Stomach smooth muscle (tissue), 2 donors: ENCODE data around the gene CALHM4.

Experiments used
- H3K27ac ChIP-seq: one replicate; pipeline ENCODE4 v1.7.0; 2013; ENCODE audit warnings: mild to moderate bottlenecking, low read length, inconsistent platforms
- H3K27me3 ChIP-seq, 2 donors: one replicate each; pipeline ENCODE4 v1.7.0; 2013; ENCODE audit warnings: low read length in 2 of 2; ENCODE audit not compliant: insufficient read depth in 2 of 2, control insufficient read depth in 1 of 2
- H3K36me3 ChIP-seq, 2 donors: one replicate each; pipeline ENCODE4 v1.7.0; 2013; ENCODE audit warnings: low read length in 2 of 2; ENCODE audit not compliant: control insufficient read depth in 2 of 2, insufficient read depth in 2 of 2
- H3K4me1 ChIP-seq: one replicate; pipeline ENCODE4 v1.7.0; 2013; ENCODE audit warnings: low read length; ENCODE audit not compliant: control insufficient read depth, insufficient read depth
- H3K4me3 ChIP-seq, 2 donors: one replicate each; pipeline ENCODE4 v1.7.0; 2013; ENCODE audit warnings: low read length in 2 of 2
- H3K9ac ChIP-seq, 2 donors: one replicate each; pipeline ENCODE4 v1.7.0; 2013; ENCODE audit warnings: low read length in 2 of 2, mild to moderate bottlenecking in 1 of 2
- H3K9me3 ChIP-seq, 2 donors: one replicate each; pipeline ENCODE4 v1.7.0; 2013; ENCODE audit warnings: low read length in 2 of 2; ENCODE audit not compliant: control insufficient read depth in 2 of 2
- donor health status: healthy.
- donor health status: Pancreatic carcinoma.

Gene CALHM4, protein sequence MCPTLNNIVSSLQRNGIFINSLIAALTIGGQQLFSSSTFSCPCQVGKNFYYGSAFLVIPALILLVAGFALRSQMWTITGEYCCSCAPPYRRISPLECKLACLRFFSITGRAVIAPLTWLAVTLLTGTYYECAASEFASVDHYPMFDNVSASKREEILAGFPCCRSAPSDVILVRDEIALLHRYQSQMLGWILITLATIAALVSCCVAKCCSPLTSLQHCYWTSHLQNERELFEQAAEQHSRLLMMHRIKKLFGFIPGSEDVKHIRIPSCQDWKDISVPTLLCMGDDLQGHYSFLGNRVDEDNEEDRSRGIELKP

DNA sequence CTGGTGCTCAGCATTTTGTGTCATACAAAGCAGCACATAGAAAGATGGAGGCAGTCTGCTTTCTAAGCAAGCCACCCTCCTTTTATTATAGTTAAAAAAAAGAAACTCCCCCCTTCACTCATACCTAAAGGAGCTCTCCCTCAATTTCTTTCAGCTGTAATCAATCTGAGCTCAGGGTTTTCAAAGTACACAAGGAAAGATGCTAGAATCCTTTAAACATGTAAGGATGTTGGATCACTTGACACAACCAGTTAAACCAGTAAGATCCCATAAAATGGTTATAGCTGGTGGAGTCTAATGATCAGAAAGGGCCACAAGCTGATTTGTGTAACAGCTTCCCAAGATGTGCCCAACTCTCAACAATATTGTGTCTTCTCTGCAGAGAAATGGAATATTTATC lies at the start of gene CALHM4:
TSS of gene CALHM4 (plus strand) at position 301 of the 400 bp plus-strand sequence. CDS start at position 344, 43 bp downstream.
- Histone ChIP-seq H3K4me1 (no peaks in the 10 kb centered on the region), H3K4me3 (no peak within 1 kb of the TSS), H3K9ac (no peak within 1 kb of the TSS), H3K9me3 (no peaks in the 10 kb centered on the region), H3K27me3 (no peaks in the 10 kb centered on the region), H3K36me3 (no peaks in the 10 kb centered on the region), H3K27ac (no peak within 1 kb of the TSS)

DNA sequence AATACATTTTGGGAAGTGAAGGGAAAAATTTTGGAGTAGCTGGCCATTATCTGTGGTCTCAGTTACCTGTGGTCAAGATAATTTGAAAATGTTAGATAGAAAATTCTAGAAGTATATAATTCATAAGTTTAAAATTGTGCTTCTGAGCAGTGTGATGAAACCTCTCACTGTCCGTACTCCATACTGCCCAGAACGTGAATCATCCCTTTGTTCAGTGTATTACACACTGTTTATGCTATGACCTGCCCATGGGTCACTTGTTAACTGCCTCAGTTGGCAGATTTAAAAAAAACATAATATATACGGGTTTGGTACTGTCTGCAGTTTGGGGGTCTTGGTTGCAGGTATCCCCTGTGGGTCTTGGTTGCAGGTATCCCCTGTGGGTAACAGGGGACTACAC lies 46.2 kb upstream of the CALHM4 start:
- peaks cover 6% of the 10 kb centered on the region for H3K4me1 ChIP-seq

DNA sequence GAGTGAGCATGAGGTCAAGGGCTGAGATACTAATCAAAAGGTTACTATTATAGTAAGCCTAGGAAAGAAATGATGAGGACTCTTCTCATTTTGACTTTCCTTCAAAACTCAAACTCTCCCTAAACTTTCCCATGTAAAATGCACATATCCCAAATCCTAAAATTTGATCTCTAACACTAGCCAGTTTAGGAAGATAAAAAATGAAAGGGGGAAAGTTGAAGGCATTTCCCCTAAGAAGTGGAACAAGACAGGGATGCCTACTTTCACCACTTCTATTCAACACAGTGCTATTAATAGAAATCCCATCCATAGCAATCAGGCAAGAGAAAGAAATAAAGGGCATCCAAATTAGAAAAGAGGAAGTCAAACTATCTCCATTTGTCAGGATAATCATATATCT lies 45.0 kb upstream of the CALHM4 start:
- no peak overlapping the region for H3K4me3 ChIP-seq
- H3K36me3 ChIP-seq = no peaks in the 10 kb centered on the region
- no peak overlapping the region for H3K27ac ChIP-seq
- H3K4me1 ChIP-seq = peaks cover 8% of the 10 kb centered on the region
- no peak overlapping the region for H3K9ac ChIP-seq
- H3K27me3 ChIP-seq = no peaks in the 10 kb centered on the region
- no peaks in the 10 kb centered on the region for H3K9me3 ChIP-seq

More for the DNA sequence above, 46.2 kb upstream of the CALHM4 start:
- no peak overlapping the region for H3K27ac ChIP-seq
- no peaks in the 10 kb centered on the region for H3K36me3 ChIP-seq
- H3K4me3 ChIP-seq = no peak overlapping the region
- no peak overlapping the region for H3K9ac ChIP-seq
- H3K9me3 ChIP-seq = no peaks in the 10 kb centered on the region
- no peaks in the 10 kb centered on the region for H3K27me3 ChIP-seq

DNA sequence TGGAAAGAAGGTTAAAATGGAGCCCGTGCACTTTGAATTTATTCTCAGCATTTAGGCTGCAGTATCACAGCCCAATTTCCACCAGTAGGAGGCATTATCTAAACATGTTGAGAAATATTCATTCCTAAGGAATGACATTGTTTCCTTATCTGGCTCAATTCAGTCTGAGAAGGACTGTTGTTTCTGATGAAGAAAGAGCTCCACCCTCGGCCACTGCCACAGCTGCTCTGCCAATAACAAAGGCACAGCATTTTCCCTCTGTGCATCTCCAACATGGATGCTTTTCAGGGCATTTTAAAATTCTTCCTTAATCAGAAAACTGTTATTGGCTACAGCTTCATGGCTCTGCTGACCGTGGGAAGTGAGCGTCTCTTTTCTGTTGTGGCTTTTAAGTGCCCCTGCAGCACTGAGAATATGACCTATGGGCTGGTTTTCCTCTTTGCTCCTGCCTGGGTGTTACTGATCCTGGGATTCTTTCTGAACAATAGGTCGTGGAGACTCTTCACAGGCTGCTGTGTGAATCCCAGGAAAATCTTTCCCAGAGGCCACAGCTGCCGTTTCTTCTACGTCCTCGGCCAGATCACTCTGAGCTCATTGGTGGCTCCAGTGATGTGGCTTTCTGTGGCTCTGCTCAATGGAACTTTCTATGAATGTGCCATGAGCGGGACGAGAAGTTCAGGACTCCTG lies 42.0 kb upstream of the CALHM4 start, which contains the start of gene CALHM5:
TSS of gene CALHM5 (plus strand) at position 216 of the 687 bp plus-strand sequence. CDS start at position 274, 58 bp downstream.
- H3K9ac ChIP-seq = peak within 1 kb of the TSS; percentile 4 to 74
- peak within 1 kb of the TSS; percentile 67 to 77 for H3K4me3 ChIP-seq

DNA sequence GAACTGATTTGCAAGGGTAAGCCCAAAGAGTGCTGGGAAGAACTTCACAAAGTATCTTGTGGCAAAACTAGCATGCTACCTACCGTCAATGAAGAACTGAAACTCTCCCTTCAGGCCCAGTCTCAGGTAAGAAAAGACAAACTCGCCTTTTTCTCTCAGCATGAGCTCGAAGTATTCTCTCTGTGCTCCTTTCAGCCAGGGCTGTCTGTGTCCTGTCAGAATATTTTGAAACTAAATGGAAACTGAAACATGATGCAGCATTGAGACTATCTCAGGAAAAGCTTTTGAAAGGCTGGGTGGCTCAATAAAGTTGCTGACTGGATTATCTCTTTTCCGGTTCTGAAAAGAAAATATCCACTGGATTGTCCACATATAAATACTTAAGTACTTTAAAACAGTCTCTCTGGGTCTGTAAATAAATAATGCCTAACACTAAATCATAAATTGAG lies 41.4 kb upstream of the CALHM4 start:
- H3K27ac ChIP-seq = peak overlapping the region; percentile 82
- no peaks in the 10 kb centered on the region for H3K27me3 ChIP-seq
- H3K9ac ChIP-seq = peak overlapping the region; percentile 4 to 74
- H3K4me3 ChIP-seq = peak overlapping the region; percentile 67 to 77
- peaks cover 0 to 7% of the 10 kb centered on the region in 2 donors for H3K36me3 ChIP-seq
- H3K4me1 ChIP-seq = peaks cover 10% of the 10 kb centered on the region
- no peaks in the 10 kb centered on the region for H3K9me3 ChIP-seq

More for the DNA sequence above, 42.0 kb upstream of the CALHM4 start, which contains the start of gene CALHM5:
- no peaks in the 10 kb centered on the region for H3K27me3 ChIP-seq
- H3K9me3 ChIP-seq = no peaks in the 10 kb centered on the region
- H3K36me3 ChIP-seq = peaks cover 0 to 7% of the 10 kb centered on the region in 2 donors
- H3K4me1 ChIP-seq = peaks cover 10% of the 10 kb centered on the region
- peak within 1 kb of the TSS; percentile 82 for H3K27ac ChIP-seq

DNA sequence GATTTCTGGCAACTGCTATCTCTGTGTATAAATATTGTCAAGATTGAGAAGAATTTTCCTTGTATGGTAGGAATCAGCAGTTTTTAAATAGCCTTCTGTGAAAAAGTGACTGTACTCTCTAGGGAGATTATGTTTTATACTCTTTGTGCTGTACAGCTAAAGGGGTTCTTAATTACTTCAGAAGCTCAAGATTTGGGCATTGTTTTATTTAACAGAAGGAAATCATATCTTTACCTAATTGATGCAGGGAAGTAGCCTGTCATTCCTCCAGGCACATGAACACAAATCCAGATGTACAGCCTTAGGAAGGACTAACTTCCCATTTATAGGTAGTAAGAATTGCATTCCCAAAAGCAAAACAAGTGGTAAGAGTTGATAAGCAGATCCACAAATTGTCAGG lies 40.8 kb upstream of the CALHM4 start:
- peaks cover 10% of the 10 kb centered on the region for H3K4me1 ChIP-seq
- no peaks in the 10 kb centered on the region for H3K27me3 ChIP-seq
- peaks cover 0 to 7% of the 10 kb centered on the region in 2 donors for H3K36me3 ChIP-seq
- peak overlapping the region; percentile 67 to 77 for H3K4me3 ChIP-seq
- H3K9ac ChIP-seq = peak overlapping the region in 1 of 2 donors; percentile 4
- no peaks in the 10 kb centered on the region for H3K9me3 ChIP-seq
- H3K27ac ChIP-seq = no peak overlapping the region

DNA sequence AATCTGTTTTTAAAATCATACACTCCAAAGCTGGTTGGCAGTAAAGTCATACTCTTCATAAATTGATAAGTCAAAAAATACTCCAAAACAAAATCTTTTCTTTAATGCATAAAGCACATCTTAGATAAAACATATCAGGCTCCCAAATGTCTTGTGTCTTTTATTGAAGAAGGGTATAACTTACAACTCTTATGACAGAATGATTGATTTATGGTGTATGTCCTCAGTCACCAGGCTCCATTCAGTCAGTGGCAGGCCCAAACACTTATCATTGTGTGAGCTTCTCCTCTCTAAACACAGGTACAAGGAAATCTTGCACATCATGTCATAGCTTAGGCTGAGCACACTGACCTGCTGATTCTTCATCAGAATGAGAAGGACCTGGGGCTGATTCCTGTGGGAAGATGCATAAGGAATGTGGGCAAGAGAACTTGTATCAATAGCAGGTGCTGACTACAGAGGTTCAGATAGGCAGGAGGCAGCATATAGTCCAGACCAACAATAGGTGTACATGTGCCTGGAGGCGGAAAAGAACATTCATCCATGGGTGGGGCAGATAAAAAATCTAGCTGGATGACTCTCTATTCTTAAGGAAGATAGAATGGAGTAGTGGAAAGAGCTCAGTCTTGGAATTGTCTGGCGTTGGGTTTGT lies 40.2 kb upstream of the CALHM4 start:
- H3K9me3 ChIP-seq = no peaks in the 10 kb centered on the region
- no peak overlapping the region for H3K27ac ChIP-seq
- H3K4me3 ChIP-seq = peak overlapping the region; percentile 67 to 77
- peaks cover 0 to 9% of the 10 kb centered on the region in 2 donors for H3K36me3 ChIP-seq
- no peaks in the 10 kb centered on the region for H3K27me3 ChIP-seq
- H3K4me1 ChIP-seq = peaks cover 10% of the 10 kb centered on the region
- H3K9ac ChIP-seq = peak overlapping the region in 1 of 2 donors; percentile 4

DNA sequence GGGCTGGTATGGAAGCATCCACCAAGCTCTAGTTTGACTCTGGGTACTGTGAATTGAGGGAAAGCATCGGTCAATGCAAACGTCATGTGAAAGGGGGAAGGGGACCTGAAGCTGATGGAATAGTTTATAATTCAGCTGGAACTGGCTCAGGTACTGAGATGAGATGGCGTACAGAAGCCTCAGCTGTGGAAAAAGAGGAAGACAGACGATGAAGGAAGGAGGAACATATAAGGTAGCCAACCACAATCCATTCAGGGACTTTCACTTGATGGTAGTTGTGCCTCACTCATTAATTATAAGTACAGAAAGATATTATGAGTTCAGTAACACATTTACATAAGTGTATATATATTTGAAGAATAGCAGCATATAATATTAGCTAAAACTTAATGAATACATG lies 39.4 kb upstream of the CALHM4 start:
- Histone ChIP-seq H3K4me3 (peak overlapping the region in 1 of 2 donors; percentile 40), H3K4me1 (peaks cover 10% of the 10 kb centered on the region), H3K27me3 (no peaks in the 10 kb centered on the region), H3K27ac (no peak overlapping the region), H3K36me3 (peaks cover 0 to 9% of the 10 kb centered on the region in 2 donors), H3K9me3 (no peaks in the 10 kb centered on the region), H3K9ac (no peak overlapping the region)

DNA sequence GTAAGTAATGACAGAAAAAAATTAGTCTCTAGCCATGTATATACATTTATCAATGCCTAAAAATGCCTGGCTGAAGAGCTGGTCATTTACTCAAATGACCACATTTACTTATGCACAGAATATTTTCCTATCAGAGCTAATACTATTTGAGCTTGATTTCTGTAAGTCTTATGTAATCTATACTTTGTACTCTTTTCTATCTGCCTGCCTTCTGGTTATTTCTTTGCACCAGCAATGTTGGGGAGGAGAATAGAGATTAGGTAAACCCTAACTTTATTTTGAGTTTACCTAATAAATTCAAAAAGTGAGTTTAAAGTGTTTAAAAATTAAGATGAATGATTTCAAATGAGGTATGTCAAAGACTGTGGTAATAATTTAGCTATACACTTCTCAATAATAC lies 38.4 kb upstream of the CALHM4 start:
- Histone ChIP-seq H3K4me1 (peaks cover 12% of the 10 kb centered on the region), H3K27me3 (no peaks in the 10 kb centered on the region), H3K9me3 (no peaks in the 10 kb centered on the region), H3K36me3 (peaks cover 0 to 9% of the 10 kb centered on the region in 2 donors), H3K9ac (no peak overlapping the region), H3K27ac (no peak overlapping the region), H3K4me3 (no peak overlapping the region)

DNA sequence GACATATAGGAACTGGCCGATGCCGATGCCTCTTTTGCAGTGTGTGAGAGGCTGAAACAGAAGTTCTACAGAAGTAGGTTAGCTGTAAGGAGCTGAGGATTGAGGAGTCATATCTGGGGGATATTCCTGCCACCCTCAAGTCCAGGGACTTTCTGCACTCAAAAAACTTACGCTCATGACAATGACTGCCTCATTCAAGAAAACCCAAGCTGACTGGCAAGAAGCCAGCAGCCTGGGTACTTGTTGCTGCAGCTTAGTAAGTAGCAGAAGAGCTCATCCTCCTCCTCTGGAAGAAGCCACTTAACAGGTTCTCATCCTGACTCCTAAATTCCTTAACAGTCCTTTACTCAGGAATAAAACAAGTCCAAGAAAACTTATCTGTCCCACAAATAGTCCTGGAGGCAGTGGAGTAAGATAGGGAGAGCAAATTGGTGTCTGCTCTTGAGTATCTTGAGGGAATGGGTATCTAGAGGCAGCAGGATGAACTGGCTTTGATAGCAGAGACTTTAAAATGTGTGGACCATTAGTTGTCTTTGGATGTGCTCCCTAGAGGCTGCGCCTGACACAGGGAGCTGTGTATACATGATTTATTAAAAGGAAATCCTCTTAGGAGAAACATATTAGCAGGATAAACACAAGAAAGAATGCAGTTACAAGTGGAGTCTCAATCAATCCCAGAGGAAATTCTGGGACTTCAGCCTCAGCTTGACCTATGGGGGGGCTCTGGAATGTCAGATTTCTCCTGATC lies 34.8 kb upstream of the CALHM4 start:
- H3K9ac ChIP-seq = no peak overlapping the region
- H3K27ac ChIP-seq = no peak overlapping the region
- peaks cover 0 to 9% of the 10 kb centered on the region in 2 donors for H3K36me3 ChIP-seq
- no peaks in the 10 kb centered on the region for H3K9me3 ChIP-seq
- no peak overlapping the region for H3K4me3 ChIP-seq
- peaks cover 2% of the 10 kb centered on the region for H3K4me1 ChIP-seq
- H3K27me3 ChIP-seq = no peaks in the 10 kb centered on the region
